SHP77 treated with DMSO at 0.1 percent for 48 hours (cell line): ENCODE results near the gene IRF2BP2.
"Not testable (repeated sequence)": the region's sequence is repeated elsewhere in the genome, so short reads cannot be mapped to it uniquely, and the experiment has no call there.

Experiments used
- DNase-seq: peaks from one replicate; lab custom pipeline; 2025; lab: John Stamatoyannopoulos, UW

The IRF2BP2 gene

DNA sequence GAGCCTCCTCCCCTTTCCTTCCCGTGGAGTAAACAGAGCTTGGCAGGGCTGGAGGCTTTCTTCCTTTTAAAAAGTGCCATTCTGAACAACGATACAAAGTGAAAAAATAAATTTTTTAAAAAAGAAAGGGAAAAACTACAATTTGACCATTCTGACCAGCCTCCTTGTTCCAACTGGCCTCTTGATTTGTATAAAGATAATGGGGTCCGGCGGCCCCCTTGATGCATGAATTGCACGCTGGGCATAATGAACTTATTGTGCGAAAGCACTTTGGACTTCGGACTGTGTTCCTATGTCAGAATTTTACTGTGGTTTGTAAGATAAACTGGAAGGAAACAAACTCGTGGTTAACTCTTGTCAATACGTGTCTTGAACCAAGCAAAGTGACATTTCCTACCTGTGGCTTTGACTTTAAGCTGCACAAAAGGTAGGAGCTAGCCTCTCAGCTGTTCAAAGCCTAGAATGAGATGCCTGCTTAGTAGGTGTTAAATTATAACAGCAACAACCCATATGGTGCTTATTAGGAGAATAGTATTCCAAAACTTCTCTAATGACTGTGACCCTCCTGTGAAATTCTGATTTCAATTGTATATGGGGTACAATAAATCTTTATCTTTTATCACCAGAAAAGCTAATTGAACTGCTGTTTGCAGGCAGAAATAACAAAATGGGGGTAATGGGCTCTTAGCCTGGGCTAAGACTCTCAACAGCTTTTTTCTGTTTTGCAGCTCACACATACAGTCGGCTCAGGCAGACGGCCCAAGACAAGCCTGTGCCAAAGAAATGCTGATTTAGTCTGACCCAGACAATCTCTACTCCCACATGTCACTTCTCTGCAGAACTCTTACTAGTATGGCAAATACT lies 9.3 kb downstream of the IRF2BP2 start:
- DNase-seq: no peak

DNA sequence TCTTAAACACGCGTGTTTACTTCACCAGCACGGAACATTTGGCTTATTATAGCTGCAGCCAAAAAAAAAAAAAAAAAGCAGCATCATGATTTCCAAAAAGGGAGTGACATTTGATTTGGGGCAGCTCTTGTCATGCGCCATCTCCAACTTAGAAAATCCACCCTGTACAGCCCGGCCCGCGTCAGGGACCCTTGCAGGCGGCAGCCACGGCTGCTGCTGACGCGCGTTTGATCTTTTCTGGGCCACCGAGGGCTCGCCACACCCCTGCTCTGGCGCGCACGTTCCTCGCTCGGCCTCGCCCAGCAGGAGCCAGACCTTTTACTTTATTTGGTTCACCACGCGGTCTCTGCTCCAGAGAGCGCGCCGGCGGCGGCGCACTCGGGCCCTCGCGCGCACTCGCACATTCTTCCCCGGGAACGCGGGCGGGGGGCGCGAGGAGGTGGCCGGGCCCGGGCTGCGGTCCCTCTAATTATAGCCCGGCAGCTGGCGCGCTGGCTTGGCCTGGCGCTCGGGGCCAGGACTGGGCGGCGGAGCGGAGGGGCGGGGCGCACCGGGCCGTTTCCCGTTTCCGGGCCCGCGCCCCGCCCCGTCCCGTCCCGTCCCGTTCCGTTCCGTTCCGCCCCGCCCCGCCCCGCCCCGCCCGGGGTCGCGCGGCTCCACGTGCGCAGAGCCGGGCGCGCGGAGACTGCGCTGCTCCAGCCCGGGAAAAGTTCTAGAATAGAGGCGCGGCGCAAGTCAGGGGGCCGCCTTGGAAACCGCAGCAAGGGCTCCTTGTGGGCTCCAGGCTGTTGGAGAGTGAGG lies 10.2 kb downstream of the IRF2BP2 start:
- DNase-seq: peak; percentile 85

DNA sequence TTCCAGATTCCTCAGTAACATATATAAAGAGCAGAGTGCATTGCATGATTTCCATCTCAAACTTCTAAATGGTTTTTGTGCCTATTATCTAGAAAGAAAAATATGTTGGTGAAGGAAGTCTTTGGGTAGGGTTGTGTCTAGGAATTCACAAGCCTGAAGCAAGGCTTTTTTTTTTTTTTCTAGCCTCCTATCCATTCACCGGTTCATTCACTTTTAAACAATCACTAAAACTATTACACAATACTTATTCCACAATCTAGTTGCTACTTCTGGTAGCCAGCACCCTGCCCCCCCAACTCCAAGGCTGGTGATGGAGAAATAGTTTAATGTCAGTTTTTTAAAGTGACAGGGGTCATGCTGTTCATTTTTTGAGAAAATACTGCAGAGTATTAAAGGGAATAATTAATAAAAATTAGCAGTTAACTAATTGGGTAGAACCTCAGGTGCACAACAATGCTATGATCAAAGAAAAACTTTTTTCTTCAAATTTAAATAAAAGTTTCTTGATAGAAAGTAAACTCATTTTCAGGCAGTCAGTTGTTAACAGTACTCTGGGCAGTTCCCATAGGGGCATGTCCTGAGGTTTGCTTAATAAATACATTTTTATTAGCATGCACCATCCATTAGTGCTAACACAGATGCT lies 10.9 kb downstream of the IRF2BP2 start:
- no peak for DNase-seq

DNA sequence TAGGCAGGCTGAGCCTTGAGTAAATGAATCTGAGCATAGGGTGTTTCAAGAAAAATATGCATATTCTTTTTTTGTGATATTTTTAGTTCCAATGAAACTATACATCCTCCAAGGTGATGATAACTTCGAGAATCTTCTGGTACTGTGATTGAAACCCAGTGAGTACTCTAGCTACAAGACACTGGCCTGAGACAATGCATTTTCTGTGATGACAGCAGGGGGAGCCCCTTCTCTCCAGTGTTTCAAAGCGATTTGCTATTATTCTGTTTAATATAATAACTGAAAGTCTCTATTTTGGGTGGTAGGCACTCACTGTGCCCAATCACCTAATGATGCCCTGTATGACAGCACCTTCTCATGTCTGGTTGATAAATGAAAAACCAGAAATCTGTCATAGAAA lies 12.1 kb downstream of the IRF2BP2 start:
- peak; percentile 23 for DNase-seq

DNA sequence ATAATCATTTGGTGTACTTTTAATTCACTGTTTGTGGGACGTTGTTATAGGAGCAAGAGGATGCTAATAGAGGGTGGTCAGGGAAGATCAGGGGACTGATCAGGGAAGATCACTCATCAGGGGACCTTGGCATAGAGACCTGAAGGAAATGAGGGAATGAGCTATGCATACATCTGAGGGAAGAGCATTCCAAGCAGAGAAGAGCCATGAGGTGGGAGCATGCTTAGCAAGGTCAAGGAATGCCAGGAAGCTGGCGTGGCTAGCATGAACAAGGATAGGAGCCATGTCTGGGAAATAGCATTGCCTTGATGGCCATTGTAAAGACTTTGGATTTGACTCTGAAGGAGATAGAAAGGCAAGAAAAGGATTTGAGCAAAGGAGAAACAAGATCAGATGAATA lies 14.1 kb downstream of the IRF2BP2 start:
- DNase-seq: no peak

DNA sequence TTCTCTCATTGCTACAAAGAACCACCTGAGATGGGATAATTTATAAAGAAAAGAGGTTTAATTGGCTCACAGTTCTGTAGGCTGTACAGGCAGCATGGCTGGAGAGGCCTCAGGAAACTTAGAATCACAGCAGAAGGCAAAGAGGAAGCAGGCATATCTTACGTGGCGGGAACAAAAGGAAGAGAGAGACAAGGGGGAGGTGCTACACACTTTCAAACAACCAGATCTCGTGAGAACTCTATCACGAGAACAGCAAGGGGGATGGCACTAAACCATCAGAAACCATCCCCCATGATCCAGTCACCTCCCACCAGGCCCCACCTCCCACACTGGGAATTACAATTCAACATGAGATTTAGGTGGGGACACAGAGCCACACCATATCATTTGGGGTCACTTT lies 15.4 kb downstream of the IRF2BP2 start:
- DNase-seq: not testable (repeated sequence)

DNA sequence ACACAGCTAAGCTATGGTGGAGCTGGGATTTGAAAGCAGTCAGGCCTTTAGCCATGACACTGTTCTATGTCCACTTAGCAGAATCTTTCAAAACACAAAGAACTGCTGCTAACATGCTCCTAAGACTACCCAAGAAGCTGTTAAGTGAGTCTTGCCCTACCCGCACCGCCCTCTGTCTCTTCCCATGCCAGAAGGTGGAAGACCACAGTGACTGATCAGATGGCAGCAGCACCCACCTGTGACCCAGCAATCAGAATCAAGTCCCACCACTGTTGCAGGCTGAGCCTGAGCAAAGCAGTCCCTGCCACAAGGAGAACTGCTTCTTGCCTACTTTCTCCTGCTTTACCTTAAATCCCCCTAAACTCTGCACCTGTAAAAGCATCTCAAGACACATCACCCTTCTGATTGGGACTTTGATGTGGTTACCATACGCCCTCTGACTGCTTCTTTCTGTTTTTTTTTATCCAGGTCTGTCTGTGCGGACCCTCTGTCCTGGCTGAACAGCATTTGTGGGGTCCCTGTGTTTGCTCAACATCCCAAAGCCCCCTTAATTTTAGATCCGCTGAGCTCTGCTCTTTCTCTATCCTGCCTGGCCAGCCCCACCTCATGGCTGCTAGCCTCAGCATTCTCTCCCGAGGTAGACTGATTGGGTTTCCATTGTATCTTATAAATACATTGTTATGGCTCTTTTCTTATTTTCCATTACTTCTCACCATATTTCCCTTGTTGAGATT lies 16.0 kb downstream of the IRF2BP2 start:
- no peak for DNase-seq

DNA sequence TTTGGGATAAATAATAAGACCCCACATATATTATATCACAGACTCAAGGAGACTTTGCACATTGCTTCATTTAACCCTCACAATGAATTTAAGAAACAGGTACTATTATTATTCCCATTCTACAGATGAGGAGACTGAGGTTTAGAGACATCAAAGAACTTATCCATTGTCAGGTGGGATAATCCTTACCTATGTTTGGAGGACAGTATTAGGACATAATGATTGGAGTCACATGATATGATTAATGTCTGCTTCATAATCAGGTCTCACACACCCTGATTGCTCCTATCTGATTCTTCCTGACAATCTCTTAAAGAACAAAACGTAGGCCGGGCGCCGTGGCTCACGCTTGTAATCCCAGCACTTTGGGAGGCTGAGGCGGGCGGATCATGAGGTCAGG lies 16.9 kb downstream of the IRF2BP2 start:
- no peak for DNase-seq

DNA sequence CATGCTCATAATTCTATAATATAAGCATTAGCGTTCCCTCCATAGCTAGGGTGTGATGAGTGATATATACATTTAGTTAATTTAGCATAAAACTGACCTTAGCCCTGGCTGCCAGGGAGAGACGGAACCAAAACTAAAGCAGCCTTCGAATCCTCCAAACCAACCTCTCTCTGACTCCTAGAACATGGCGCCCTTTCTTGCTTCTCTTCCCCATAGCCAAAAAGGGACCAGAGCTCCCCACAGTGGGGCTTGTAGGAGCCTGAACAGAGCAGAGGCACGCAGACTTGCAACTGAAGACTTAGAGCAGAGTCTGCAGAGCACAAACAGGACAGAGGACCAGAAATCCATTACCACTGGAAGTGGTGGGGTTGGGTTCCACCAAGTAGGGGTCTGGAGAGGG lies 17.7 kb downstream of the IRF2BP2 start:
- no peak for DNase-seq

DNA sequence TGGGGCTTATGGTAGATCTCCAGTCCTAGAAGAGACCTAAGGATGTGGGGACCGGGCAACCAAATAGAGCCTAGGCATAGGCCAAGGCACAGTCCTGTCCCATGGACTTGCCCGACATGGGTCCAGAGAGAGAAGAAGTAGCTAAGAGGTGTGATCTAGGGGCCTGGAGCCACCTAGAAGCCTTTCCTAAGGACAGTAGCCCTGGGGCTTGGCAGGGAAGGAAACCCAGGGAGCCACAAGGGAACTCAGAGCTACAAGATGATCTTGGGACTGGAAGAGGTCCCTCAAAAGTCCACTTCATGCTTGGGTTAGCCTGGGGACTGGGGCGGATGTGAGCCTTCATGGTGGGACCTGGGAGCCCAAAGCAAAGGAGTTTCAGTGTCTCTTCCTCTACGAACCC lies 18.8 kb downstream of the IRF2BP2 start:
- no peak for DNase-seq

DNA sequence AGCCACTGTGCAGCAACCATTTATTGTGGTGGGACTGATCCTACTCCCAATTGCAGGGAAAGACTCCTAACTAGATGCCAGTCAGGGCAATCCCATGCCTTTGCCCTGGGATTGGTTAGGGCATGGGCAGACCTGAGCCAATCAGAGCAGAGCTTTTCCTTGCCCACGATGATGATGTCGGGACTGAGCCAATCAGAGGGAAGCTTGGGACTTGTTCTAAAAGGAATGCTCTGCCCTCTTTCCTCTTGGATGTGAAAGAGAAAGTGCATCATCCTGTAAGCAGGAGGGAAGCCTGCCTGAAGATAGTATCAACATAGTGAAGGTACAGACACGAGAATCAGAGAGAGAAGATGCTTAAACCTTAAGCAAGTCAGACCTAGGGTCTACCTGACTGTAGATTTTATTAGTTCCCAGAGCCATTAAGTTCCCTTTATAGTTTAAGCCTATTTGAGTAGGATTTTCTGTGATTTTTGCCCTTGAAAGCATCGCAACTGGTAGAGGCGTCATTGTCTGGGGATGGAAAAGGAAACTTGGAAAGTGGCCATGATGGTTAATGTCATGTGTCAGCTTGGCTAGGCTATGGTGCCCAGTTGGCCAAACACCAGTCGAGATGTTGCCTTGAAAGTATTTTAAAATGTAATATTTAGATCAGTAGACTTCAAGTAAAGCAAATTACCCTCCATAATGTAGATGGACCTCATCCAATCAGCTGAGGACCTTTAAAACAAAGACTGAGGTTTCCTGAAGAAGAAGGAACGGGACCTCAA lies 19.9 kb downstream of the IRF2BP2 start:
- DNase-seq: peak; percentile 37

DNA sequence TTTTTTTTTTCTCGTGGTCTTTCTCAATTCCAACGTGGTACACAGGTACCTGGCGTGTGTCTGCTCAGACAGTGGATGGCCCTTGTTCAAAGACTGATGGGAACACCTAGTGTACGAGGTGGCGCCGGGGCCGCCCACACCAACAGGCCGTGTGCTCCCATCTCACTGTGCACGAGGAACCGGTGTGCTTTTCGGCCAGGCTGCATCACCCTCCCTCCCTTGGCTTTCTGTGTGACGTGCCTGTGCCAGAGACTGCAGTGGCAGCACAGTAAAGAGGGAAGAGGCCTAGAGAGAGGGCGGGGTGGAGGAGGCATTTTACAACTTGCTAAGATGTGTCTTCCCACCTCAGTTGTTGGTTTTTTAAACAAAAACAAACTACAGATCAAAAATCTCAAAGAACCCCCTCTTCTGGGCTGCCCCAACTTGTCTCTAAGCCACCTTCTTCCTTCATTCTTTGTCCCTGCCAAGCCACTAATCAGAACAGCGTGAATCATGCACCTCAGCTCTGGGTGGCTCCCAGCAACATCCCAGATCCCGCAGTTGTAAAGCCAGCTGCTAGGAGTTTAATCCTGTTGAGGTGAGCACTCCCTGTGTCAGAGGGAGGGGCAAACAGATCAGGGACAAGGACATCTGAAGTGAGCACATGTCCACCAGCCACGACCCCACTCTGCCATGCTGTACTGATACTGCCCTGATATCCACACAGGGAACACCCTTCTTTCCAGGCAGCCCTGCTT lies 20.7 kb downstream of the IRF2BP2 start:
- DNase-seq: no peak

DNA sequence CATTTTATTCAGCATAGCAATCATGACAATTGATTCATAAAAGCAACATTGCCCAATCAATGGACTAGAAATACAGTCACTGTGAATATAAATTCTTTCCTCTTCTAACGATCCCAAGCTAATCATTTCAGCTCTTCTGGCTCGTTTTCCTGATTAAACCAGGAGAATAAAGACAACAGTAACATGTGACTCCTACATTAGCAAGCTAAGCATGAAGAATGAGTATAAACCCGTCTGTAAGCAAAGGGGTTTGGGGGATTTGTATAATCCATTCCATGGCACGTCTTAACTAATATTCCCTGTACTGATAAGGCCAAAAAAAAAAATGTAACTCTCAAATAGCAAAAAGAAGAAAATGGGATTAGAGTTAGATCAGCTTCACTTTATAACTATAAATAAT lies 21.6 kb downstream of the IRF2BP2 start:
- DNase-seq: no peak

DNA sequence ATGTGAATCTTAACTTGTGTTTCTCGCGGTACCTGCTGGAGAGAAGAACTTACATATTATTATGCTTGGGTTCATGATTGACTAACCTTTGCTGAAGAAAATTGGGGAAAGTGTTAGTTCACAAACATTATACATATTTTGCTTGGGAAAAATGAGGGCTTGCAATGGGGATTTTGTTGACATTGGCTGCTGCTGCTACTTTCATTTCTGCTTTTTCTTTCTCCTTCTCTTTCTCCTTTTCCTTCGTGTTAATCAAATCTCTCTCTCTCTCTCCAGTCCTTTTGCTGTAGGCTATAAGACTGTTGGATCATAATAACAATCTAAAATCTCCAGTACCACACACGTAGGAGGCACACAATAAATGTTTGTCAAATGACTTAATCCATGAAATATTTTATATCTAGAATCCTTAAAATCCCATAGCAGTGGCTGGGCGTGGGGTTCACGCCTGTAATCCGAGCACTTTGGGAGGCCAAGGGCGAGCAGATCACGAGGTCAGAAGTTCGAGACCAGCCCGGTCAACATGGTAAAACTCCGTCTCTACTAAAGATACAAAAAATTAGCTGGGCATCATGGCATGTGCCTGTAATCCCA lies 23.0 kb downstream of the IRF2BP2 start:
- no peak for DNase-seq

DNA sequence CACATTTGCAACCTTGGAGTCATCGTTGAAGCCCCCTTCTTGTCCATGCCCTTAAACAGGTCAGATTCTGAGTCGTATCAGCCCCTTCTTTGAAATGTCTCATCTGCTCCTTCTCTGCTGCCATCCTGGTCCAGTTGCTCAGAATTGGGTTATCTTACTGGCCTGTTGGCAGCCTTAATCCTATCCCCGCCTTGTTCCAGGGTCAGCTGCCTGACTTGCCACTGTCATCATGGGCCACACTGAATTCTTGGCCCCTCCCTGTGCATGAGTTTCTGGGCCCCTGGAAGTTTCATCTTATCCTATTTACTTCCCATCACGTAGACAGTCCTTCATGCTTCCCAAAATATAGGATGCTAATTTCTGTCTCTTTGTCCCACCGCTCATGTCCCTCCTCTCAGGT lies 23.7 kb downstream of the IRF2BP2 start:
- no peak for DNase-seq

DNA sequence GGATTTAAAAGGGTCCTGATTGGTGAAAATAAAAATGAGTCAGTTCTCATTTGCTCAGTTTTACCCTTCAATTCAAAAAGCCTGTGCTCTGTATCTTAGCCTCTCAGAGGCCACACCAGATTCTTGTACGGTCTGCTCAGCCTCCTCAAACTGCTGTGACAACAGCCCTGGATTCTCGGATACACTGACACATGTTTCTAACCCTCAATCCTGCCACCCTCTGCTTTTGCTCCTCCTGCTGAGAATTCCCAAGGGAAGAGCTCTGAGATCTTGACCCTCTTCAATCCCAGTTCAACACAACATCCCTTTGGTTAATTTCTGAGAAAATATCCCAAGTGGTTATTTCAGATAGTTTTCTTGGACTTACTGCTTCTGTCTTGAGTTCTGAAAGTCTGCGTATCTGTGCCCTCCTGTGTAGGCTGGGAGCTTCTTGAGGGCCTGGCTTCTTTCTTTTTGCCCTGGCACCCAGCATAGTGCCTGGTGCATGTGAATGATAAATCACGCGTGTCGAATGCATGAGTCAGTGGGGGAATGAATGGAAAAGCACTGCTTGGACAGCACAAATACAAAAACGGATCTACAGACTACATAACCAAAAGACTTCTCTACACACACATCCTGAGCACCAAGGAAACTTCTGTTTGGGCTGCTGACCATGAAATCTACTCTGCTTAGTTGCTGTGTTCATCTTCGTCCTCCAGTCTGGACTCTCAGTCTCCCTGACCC lies 24.5 kb downstream of the IRF2BP2 start:
- DNase-seq: no peak

DNA sequence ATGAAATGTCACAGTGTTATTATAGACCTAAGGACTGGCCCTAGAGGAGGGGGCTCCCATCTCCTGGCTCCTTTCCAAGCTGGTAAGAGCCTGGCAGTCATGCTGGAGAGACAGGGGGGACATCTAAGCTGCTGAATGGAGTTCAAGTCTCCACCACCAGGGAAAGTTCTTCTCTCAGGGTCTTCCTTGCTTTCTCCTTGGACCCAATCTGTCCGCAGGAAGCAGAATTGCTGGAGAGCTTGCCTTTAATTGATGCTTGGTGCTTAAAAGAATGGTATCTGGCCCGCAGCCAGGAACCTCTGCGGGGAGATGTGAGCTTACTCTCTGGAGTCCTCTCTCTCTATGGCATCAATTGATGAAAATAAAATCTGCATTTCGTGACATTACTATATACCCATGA lies 25.1 kb downstream of the IRF2BP2 start:
- peak; percentile 40 for DNase-seq

DNA sequence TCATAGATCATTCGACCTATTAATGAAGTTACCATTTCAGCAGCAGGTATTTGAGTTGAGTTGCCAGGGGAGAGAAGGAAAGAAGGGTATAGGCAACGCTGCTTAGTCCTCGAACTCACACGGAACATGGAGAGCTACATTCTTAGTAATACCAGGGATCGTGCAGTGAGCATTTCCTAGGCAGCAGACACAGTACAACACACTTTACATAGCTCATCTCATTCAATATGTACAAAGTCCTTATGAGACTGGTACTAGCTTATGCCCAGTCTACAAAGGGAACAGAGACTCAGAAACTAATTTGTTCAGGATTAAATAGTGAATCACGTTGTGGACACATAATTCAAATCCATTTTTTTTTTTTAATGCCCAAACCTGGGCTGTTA lies 25.6 kb downstream of the IRF2BP2 start:
- DNase-seq: no peak

DNA sequence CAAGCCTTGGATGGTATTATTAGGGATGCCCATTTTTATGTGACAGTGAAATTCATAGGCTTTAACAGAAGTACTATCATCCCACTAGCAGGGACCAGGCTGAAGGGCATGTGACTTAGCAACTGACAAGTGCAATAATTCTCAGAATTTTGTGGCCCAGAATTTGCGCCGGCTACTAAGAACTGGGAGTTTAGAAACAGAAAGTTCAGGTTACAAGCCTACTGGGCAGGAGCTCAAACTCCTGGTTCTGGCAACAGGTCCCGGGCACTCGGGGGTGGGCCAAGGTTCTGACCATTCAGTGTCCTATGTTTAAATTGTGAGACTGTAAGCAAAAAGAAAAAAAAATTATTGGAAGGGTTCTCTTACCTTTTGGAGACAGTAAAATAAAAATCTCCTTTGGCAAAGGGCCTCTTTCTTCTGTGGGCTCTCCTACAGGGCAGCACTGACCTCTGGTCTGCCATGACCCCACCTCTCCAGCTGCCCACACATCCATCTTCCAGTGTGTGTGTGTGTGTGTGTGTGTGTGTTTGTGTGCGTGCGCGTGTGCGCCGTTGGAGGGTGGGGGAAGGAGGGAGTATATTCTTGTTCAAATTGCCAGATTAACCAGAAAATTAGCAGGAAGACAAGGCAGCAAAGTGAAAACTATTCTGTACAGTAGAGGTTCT lies 26.1 kb downstream of the IRF2BP2 start:
- DNase-seq: no peak
